ENCODE results near the gene GRPEL1.

DNA sequence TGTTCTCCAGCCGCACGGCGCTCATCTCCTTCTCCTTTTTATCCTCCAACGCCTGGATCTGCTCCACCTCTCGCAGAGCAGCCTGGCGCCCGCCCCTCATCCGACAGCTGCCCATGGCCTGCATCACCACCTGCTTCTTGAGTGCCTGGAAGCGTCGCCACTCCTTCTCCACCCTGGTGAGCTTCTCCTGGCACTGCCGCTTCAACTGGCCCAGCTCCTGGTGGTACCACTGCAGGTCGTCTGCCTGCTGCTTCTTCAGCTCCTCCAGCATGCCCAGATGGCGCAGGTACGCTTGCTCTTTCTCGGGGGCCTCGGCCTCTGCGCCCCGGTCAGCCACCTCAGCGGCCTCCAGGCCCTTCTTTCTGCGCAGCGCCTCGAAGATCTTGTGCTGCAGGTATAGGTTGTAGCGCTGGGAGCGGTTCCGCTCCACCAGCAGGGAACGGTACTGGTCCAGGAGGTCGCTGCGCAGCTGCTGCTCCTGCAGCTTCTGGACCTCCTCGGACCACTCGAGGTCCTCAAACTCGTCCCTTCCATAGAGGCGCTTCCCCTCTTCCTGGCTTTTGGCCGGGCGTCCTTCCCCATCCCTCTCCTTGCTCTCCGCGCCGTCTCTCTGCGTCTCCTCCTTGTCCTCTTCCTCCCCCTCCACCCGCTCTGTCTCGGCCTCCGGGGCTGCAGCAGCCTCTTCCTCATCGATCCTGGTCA lies 25.9 kb downstream of the GRPEL1 start:
- TF ChIP-seq, protein P1, sequence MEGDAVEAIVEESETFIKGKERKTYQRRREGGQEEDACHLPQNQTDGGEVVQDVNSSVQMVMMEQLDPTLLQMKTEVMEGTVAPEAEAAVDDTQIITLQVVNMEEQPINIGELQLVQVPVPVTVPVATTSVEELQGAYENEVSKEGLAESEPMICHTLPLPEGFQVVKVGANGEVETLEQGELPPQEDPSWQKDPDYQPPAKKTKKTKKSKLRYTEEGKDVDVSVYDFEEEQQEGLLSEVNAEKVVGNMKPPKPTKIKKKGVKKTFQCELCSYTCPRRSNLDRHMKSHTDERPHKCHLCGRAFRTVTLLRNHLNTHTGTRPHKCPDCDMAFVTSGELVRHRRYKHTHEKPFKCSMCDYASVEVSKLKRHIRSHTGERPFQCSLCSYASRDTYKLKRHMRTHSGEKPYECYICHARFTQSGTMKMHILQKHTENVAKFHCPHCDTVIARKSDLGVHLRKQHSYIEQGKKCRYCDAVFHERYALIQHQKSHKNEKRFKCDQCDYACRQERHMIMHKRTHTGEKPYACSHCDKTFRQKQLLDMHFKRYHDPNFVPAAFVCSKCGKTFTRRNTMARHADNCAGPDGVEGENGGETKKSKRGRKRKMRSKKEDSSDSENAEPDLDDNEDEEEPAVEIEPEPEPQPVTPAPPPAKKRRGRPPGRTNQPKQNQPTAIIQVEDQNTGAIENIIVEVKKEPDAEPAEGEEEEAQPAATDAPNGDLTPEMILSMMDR (IDR thresholded peaks at IDR 0.05; ENCODE audit: insufficient read depth, low read depth, low read length) = no peak
- TF ChIP-seq EZH2 (IDR thresholded peaks at IDR 0.05; ENCODE audit: insufficient read depth, low read length) = no peak
